Fibroblast of upper back skin (primary cell): ENCODE results near the gene LDB2.

Experiments
- DNase-seq: peaks from one replicate; pipeline ENCODE4 v3.0.0-alpha.2; 2013

Gene LDB2

DNA sequence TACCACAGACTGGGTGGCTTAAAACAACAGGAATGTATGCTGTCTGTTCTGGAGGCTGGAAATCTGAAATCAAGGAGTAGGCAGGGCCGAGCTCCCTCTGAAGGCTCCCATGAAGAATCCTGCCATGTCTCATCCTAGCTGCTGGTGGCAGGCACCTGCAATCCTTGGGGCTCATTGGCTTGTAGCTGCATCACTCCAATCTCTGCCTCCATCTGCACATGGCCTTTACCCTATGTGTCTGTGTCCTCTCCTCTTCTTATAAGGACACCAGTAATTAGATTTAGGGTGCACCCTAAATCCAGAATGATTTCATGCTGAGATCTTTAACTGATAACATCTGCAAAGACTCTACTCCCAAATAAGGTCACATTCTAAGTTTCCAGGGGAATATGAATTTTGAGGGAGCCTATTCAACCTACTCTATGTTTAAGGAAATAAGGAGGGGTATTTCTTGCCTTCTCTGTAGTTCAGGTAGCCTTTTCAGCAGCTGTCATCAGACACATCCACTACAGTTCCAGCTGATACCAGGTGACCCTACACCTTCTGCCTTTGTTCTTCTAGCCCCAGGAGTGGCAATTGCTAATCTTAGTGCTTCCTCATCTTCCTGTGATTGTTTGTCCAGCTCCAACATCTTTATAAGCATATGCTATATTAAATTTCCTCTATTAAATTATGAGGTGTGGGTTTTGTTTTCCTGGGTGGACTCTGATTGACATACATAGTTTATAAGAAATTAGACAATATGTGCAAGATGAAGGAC is 377.1 kb downstream of the LDB2 start:
- no peak for DNase-seq

DNA sequence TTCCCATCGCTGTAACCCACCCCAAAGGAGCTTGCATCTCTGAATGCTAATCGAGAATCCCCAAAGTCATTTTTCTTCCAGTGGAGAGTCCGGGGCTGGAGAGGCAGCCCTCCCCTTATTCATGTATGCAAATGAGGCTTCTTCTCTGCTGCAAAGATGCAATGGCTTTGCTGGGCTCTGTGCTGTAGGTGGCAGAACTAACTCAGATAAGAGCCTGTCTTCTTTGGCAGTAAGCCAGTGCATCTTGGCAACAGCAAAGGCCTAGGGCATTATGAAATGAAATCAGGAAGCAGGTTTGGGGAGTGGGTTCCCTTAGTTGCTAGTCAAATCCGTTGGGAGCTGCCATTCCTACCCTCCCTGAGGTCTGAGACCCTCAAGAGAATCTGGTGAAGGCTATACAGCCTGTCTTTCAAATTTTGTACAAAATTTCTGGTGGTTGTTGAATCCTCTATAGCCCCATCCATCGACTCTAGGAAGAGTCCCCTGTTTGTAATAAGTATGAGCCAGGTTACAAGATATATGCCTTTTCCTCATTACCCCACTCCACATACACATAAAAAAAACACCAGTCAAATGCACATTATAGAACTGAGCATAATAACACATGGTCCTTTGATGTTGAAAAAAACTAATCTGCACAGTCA is 381.5 kb downstream of the LDB2 start:
- DNase-seq = peak; percentile 74

DNA sequence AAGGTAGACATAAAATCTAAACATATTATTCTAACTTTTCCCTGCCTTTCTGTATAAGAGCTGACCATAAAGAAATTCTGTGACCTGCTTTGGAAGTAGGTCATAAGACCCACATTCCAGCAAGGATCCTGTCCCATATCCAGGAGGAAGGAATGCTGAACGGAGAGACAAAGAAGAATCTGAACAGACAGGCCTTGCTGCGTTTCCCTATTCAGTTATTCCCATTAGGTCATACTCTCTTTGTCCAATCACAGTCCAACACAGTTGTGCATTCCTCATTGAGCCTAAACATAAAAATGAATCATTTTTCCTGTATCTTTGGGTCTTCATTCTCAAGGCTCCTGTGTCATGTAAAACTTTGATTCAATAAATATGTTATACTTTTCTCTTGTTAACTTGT is 384.6 kb downstream of the LDB2 start:
- DNase-seq = peak; percentile 36

DNA sequence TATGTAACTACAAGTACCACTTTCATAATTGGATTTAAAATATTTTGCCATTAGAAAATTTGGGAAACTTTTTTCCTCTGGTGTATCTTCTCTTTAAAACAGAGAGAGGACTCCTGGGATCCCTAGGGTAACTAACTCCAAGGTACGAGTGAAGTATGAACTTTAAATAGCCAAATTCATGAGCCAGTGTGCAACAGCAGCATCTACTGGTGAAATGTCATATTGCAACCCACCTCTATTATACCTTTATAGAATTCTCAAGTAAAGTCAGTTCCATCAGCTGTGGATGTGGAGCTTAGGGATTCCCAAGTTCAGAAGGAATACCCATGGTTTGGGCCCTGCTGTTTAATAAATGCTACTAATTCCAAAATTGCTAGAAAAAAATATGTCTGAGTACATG is 389.5 kb downstream of the LDB2 start:
- no peak for DNase-seq

DNA sequence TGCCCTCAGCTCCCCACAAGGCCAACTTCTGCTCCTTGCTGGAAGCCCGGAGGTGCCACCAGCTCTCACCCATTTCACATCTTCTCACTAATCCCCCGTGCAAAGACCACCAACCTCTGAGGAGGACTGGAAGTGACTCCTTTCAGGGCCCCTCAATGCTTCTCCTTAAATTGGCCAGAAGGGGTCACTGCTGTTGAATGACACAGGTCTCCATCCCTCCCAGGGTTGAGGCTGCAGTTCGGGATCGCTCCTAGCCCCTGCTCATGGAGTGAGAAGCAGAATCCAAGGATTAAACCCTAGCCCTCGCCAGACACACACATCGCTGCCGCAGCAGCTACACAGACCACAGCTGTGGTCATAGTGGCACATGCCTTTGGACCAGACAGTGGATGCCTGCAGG is 392.7 kb downstream of the LDB2 start:
- DNase-seq = peak; percentile 15

DNA sequence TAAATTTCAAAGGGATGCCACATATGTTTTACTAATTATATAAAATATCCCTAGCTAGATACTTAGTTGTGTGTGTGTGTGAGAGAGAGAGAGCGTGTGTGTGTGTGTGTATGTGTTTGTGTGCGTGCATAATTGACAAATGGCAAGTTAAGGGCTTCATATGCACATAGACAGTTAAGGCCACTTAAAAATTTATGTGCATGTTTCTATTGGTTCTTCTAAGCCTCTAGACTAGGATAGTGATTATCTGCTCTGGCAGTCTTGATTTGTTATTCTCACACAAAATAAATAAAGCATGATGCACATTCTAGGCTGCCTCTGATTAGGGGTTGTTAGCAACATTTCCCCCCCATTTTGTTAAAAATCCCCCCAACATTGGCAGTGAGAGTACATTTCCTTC is 393.2 kb downstream of the LDB2 start:
- no peak for DNase-seq

DNA sequence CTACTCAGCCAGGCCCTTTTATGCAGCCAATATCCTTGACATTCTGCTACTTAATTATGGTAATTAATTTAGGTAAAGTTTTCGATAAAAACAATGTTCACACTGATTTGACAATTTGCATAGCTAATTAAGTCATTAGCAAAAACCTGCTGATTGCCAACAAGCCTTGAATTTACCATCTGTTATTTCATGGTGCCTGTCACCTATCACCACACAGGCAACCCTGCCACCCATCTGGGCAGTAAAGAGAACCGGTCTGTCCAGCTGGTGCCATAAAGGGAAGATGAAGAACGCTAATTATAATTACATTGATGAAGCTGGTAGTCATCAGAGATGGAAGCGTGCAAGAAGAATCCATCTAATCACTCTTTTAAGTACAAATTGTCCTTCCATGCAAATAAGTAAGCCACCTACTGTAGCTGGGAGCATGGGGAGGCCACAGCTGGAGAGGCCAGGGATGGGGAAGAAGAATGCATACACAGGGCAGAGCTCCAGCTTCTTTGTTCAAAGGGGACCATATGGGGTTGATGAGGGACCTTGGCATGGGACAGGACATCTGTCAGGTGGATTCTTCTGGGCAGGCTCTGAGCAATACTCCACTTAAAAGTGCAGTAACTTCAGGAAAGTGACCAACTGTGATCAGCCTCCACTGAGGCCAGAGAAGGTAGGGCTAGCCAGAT is 394.9 kb downstream of the LDB2 start:
- DNase-seq = no peak

DNA sequence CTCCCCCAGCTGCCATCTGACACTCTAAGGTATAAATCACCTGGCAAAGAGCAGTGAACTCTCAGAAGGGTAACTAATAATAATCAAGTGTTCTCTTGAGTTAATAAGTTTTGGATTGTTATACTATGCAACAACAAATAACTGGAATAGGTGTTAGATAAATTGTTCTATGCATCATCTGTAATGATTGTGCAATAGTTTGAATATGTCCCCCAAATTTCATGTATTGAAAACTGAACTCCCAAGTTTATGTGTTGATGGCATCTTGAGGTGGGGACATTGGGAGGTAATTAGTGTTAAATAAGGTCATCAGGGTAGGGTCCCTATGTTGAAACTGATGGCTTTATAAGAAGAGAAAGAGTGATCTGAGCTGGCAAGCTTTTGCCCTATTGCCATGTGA is 399.5 kb downstream of the LDB2 start:
- DNase-seq = no peak

DNA sequence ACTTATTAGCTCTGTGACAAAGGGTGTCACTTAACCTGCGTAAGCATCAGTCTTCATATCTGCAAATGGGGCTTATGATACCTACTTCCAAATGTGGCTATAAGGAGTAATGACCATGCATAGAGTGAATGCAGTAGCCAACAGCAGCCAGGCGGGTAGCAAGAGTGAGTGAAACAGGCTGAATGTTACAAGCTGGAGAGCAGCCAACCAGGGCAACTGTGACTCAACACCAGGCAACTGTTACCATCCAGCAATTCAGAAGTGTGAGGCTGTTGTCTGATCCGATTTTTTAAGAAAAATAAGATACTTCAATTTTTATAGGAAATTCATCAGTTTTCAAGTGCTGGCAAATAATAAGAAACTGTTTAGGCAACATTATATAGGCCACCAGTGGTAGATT is 401.9 kb downstream of the LDB2 start:
- peak; percentile 53 for DNase-seq

DNA sequence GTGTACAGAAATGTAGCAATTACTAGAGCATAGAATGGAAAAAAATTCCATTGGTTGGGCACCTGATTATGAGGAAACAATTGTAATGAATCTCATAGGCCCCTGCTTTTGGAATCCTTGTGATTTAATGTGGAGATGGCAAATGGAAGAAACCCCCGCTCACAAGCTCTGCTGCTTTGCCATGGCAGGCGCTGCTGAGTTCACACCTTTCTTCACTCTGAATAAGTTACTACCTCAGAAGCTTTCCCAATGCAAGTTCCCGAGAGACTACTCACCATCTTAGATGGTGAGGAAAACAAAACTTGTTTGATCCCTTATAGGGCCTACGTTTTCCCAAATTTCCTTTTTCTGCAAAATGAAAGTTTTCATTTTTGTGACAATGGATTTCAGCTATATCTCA is 405.6 kb downstream of the LDB2 start:
- DNase-seq = no peak

DNA sequence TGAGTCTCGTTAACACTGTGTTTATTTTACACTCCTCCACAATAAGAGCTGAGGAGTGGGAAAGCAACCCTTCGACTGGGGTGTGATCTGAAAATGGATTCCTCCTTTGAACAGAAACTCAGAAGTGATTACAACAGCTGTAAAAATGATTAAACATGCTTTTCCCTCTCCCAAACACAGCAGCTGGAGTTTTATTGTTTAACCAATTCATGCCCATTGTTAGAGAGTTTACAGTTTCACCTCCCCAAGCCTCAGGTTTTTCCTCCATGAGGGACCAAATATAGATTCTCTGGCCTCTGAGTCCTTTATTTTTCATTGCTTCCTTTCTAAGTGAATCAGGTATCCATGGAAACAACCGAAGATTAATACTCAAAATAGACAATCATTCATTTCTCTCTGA is 409.2 kb downstream of the LDB2 start:
- DNase-seq = no peak

DNA sequence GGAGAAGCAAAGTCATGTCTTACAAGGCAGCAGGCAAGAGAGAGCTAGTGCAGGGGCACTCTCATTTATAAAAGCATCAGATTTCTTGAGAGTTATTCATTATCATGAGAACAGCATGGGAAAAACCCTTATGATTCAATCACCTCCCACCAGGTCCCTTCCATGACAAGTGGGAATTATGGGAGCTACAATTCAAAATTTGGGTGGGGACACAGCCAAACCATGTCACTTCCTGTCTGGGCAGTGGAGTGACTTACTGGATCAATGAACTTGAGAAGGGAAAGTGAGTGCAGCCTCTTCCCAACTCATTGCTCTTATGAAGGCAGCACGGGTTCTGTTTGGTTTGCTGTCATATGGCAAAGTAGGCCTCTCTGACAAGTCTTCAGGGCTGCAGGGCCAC is 410.4 kb downstream of the LDB2 start:
- no peak for DNase-seq

DNA sequence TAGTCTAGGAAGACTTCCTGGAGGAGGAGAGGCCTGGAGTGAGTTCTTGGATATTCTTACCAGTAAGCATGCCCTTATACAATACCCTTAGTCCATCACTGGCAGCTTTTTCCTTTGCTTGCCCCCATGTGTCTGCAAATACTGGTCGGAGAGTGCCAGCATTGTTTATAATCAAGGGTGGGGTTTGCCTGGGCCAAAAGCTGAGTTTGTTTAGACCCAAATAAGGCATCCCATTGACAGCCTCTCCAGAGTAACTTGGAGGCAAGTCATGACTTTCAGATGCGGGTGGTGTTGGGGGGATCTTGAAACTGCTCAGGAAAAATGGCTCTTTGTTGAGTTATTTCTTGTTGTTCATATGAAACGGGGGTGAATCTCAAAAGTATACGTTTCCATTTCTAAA is 413.7 kb downstream of the LDB2 start:
- DNase-seq = no peak

DNA sequence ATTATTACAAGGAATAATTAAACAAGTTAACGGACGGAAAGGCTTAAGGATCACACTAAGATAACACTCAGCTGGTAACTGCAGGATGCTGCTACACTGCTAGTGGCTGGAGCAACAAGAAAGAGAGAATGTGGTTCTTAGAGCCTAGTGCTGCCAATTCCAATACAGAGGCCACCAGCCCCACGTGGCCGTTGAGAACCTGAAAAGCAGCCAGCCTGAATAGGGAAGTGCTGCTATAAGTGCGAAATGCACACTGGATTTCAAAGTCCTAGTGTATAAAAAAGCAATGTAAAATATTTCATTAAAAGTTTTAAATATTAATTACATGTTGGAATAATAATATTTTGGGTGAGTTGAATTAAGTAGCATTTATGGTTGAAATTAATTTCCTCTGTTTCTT is 414.9 kb downstream of the LDB2 start:
- DNase-seq = no peak

DNA sequence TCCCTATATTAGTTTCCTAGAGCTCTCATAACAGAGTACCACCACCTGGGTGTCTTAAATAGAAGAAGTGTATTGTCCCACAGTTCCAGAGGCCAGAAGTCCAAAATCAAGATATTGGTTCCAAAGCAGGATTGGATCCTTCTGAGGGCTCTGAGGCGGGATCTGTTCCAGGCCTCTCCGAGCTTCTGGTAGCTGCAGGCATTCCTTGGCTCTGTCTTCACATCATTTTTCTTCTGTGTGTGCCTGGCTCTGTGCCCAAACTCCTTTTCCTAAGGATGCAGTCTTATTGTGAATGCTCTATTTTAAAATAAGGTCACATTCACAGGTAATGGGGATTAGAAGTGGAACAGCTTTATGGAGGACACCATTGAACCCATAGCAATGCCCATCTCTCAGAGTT is 418.4 kb downstream of the LDB2 start:
- peak; percentile 30 for DNase-seq

DNA sequence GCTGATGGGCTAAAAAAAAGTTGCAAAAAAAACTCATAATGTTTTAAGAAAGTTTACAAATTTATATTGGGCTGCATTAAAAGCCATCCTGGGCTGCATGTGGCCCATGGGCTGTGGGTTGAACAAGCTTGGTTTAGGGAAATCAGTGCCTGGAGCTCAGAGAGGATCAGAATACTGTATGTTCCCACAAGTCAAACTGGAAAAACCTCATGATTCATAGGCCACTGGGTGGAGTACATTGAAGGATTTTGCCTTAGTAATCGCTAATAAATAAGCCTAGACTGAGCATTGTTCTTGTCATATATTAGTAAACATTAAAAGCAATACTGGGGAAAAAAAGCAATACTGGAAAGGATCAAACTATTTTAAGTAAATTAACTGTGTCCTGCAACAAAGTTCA is 425.9 kb downstream of the LDB2 start:
- DNase-seq = no peak

DNA sequence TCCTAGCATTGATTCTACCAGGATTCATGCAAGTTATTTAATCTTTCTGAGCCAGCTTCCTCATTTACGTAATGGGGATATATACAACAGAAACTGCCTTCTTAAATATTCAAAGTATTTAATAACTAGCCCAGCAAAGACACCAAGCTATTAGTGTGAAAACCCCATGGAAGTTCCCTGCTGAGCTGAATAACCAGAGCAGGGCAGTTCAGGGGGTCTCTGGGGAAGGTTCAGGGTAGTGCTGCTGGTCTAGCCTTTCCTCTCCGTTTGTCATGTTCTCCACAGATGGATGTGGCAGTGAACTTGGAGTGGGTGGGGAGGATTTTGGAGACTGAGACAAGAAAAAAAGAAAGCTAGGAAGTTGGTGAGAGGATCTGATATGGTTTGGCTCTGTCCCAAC is 431.4 kb downstream of the LDB2 start:
- DNase-seq = no peak

DNA sequence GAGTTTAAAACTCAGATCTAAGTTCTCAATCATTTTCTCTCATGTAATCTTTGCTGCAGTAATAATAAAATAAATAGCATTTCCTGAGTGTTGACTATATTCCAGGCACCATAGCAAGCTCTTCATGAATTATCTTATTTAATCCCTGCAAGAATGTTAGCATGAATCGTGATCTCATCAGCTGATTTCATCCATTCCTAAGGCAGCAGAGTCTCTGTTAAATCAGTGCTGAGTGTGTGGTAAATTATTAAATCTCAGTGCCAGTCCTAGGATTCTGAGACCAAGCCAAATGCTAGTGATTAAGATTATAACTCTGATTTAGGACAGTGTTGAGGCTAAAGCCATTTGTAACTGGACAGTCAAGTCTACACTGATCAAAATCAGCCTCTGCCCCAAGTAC is 431.9 kb downstream of the LDB2 start:
- DNase-seq = no peak

DNA sequence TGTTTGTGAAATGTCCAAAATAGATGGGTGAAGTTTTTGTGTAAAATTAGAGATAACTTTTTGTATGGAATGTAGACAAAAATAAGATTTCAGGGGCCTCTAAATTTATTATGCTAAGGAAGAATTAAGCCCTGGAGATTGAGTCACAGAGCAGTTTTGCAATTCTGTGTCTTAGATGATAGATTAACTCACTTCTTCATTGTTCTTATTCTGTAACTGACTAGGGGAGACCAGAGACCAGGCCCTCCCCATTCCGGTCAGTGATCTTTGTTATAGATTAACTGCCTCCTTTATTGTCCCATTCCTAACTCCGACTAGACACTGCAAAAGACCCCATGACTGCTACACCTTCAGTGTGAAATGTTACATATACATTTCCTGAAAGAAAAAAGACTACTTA is 433.8 kb downstream of the LDB2 start:
- no peak for DNase-seq

DNA sequence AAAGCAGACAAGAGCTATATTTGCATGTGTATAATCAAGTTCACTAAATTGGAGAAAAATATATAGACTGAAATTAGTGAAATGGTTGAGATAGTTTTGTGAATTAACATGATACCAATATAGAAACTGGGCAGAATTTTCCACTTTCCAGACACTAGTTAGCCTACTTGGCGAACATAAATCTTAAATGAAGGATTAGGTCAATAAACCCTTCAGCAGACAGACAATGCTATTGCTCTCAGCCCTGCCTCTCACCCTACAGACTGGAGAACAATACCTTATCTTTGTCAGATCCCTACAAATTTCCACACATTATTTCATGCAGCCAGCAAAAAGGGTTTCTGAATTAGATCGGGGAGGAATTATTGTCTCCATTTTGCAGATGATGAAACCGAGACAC is 435.8 kb downstream of the LDB2 start:
- no peak for DNase-seq

DNA sequence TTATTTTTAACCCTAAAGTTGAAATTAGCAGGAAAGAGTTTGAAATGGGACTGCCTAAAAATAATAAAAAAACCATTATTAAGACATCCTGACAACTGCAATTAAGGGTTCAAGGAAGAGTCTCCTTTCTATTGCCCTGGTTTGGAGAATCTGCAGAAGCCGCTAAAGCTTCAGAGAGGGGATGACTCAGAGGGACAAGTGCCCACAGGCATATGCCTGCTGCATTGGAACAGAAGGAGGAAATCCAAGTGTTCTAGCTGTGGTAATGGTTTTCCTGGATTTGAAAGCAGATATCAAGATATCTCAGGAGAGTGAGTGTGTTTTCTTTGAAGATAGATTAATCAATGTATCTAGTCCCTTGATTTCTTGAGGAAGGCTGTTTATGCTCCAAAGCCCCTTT is 437.1 kb downstream of the LDB2 start:
- no peak for DNase-seq

DNA sequence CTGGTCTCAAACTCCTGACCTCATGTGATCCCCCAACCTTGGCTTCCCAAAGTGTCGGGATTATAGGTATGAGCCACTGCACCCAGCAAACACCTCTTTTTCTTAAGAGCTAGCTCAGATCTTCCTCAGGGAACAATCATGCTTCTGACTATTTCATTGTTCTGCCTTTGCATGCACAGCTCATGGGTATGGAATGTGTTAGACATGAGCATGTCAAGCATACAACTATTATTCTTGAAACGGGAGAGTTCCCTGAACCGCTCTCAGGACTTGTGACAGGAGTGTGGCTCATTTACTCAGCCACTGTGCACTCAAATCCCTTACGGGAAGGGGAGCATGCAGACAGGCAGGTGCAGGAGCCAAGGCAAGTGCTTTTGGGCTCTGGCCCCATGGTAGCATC is 440.5 kb downstream of the LDB2 start:
- DNase-seq = peak; percentile 45
